Mesothelial cell of epicardium (in vitro differentiated cells): Measurements from ENCODE around the gene FGF2. TPM values are rescaled to one million over a fixed set of nuclear protein-coding genes. Genes with fewer than 3 reads are reported as not detected.
A peak's percentile ranks its signal among the peaks of the same experiment; 100 is the strongest.

Experiments
- DNase-seq, 2 experiments: peaks; one replicate each; pipeline ENCODE4 v3.0.0; 2021; ENCODE audit warnings: low spot score in 2 of 2; ENCODE audit not compliant: unreplicated experiment in 2 of 2
- H3K27ac Mint-ChIP-seq: 2 replicates; pipeline ENCODE4 v1.8.0; 2021; ENCODE audit warnings: mixed read lengths
- H3K27me3 Mint-ChIP-seq: 2 replicates; pipeline ENCODE4 v1.8.0; 2021; ENCODE audit warnings: low read depth, mixed read lengths
- H3K36me3 Mint-ChIP-seq: 2 replicates; pipeline ENCODE4 v1.8.0; 2021; ENCODE audit warnings: mixed read lengths
- H3K4me1 Mint-ChIP-seq: 2 replicates; pipeline ENCODE4 v1.8.0; 2021; ENCODE audit warnings: mixed read lengths
- H3K4me3 Mint-ChIP-seq: 2 replicates; pipeline ENCODE4 v1.8.0; 2021; ENCODE audit warnings: mild to moderate bottlenecking, moderate library complexity, mixed read lengths
- H3K9me3 Mint-ChIP-seq: 2 replicates; pipeline ENCODE4 v1.8.0; 2021; ENCODE audit warnings: mixed read lengths
- CTCF ChIP-seq: fragments of 200-600 bp; sonication (generic); IDR thresholded peaks from one replicate; pipeline ENCODE4 v1.5.0; 2021; ENCODE audit warnings: antibody characterized with exemption; ENCODE audit not compliant: unreplicated experiment
- total RNA-seq: library from RNA; stranded (reverse); gene quantifications from 3 replicates; pipeline ENCODE4 v1.2.1, GENCODE V29; 2021

FGF2 gene
- total RNA-seq, 1 donor from 2014 or later, result 11.3 TPM

GRCh38 chr4:122796801-122797404 is 29.7 kb upstream of the FGF2 start:
- H3K36me3 Mint-ChIP-seq, result no peaks in the 10 kb centered on the region
- TF ChIP-seq CTCF, result no peak
- H3K27me3 Mint-ChIP-seq, result no peaks in the 10 kb centered on the region
- no peak for DNase-seq
- H3K27ac Mint-ChIP-seq, result peak overlapping the region; percentile 98
- no peak overlapping the region for H3K4me3 Mint-ChIP-seq
- no peaks in the 10 kb centered on the region for H3K9me3 Mint-ChIP-seq
- peaks cover 19% of the 10 kb centered on the region for H3K4me1 Mint-ChIP-seq

- H3K27ac Mint-ChIP-seq, result peak overlapping the region; percentile 98
- TF ChIP-seq CTCF, result no peak
- no peak overlapping the region for H3K4me3 Mint-ChIP-seq
- no peaks in the 10 kb centered on the region for H3K27me3 Mint-ChIP-seq
- H3K36me3 Mint-ChIP-seq, result no peaks in the 10 kb centered on the region
- no peaks in the 10 kb centered on the region for H3K9me3 Mint-ChIP-seq
- DNase-seq, result no peak
- peaks cover 19% of the 10 kb centered on the region for H3K4me1 Mint-ChIP-seq
Measured at GRCh38 chr4:122797405-122798094, 29.1 kb upstream of the FGF2 start.

GRCh38 chr4:122798101-122798500 is 28.5 kb upstream of the FGF2 start:
- Mint-ChIP-seq H3K36me3 (no peaks in the 10 kb centered on the region), H3K4me1 (peaks cover 19% of the 10 kb centered on the region), H3K4me3 (no peak overlapping the region), H3K9me3 (no peaks in the 10 kb centered on the region), H3K27me3 (no peaks in the 10 kb centered on the region), H3K27ac (peak overlapping the region; percentile 98)
- TF ChIP-seq CTCF, result no peak
- DNase-seq, result peak in 1 of 2 experiments; percentile 43

GRCh38 chr4:122798917-122799316 is 27.7 kb upstream of the FGF2 start:
- TF ChIP-seq CTCF, result no peak
- Mint-ChIP-seq H3K27ac (peak overlapping the region; percentile 98), H3K9me3 (no peaks in the 10 kb centered on the region), H3K4me1 (peaks cover 19% of the 10 kb centered on the region), H3K27me3 (no peaks in the 10 kb centered on the region), H3K36me3 (no peaks in the 10 kb centered on the region), H3K4me3 (no peak overlapping the region)
- no peak for DNase-seq

- no peak for TF ChIP-seq CTCF
- no peaks in the 10 kb centered on the region for H3K27me3 Mint-ChIP-seq
- no peaks in the 10 kb centered on the region for H3K36me3 Mint-ChIP-seq
- no peak overlapping the region for H3K27ac Mint-ChIP-seq
- H3K4me1 Mint-ChIP-seq, result no peaks in the 10 kb centered on the region
- H3K4me3 Mint-ChIP-seq, result no peak overlapping the region
- H3K9me3 Mint-ChIP-seq, result no peaks in the 10 kb centered on the region
- DNase-seq, result no peak
Measured at GRCh38 chr4:122803788-122804208, 22.8 kb upstream of the FGF2 start.
